HG03039 (cell line): ENCODE data around the gene RNU6-9.
A peak's percentile ranks its signal among the peaks of the same experiment; 100 is the strongest.
"Not testable (repeated sequence)": the region's sequence is repeated elsewhere in the genome, so short reads cannot be mapped to it uniquely, and the experiment has no call there.

ENCODE experiments used
- ATAC-seq: cut with Tn5 transposase; IDR thresholded peaks from one replicate; pipeline ENCODE4 v1.9.1; 2021; ENCODE audit warnings: mild to moderate bottlenecking, moderate library complexity; ENCODE audit not compliant: unreplicated experiment

RNU6-9 gene

DNA sequence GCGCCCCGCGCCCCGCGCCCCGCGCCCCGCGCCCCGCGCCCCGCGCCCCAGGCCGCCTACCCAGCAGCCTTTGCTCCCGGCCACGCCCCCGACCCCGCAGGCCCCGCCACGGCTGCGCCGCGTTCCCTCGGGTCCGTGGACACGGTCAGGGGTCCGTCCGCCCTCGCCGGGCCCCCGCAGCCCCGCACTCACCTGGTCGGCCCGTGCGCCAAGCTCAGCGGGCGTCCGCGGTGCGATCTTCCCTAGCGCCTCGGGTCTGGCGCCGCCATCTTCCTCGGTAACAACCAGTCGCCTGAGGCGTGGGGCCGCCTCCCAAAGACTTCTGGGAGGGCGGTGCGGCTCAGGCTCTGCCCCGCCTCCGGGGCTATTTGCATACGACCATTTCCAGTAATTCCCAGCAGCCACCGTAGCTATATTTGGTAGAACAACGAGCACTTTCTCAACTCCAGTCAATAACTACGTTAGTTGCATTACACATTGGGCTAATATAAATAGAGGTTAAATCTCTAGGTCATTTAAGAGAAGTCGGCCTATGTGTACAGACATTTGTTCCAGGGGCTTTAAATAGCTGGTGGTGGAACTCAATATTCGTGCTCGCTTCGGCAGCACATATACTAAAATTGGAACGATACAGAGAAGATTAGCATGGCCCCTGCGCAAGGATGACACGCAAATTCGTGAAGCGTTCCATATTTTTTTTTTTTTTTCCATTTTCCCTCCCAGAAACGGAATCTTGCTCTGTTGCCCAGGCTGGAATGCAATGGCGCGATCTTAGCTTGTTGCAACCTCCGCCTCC lies at the start of gene RNU6-9, which contains the start of gene MED16:
TSS of gene RNU6-9 (plus strand) at position 591 of the 796 bp plus-strand sequence.
TSS of gene MED16 (minus strand) at position 294 of the 796 bp plus-strand sequence. CDS start 2,056 bp downstream, outside the sequence.
- peak; percentile 77 for ATAC-seq

DNA sequence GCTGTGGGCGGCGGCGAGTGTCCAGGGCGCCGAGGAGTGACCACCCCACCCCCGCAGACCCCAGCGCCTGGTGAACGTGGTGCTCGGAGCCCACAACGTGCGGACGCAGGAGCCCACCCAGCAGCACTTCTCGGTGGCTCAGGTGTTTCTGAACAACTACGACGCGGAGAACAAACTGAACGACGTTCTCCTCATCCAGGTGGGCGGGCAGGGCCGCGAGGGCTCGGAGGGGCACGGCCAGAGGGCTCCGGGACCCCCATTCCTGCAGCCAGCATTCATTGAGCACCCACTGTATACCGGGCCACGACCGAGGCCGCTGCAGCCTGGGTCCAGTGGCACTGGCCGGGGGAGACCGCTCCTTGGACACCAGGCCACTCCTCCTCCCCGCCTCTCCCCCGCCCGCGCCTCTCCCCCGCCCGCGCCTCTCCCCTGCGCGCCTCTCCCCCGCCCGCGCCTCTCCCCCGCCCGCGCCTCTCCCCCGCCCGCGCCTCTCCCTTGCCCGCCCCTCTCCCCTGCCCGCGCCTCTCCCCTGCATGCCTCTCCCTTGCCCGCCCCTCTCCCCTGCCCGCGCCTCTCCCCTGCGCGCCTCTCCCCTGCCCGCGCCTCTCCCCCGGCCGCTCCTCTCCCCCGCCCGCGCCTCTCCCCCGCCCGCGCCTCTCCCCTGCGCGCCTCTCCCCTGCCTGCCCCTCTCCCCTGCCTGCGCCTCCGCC lies 49.3 kb upstream of the RNU6-9 start:
- ATAC-seq = no peak

DNA sequence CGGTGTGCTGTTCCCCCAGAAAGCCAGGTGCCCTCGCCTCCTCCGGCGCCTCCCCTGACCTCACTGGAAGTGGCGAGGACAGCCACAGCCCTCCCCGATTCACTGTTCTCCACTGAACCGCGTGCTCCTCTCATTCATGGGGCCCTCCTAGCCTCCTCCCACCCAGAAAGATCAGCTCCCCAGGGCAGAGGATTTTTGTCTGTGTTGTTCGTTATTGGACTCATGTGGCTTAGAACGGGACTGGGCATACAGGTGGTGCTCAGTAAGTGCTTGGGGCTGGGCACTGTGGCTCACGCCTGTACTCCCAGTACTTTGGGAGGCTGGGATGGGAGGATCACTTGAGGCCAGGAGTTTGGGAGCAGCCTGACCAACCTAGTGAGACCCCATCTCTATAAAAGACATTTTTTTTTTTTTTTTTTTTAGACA lies 48.7 kb upstream of the RNU6-9 start:
- ATAC-seq = no peak

DNA sequence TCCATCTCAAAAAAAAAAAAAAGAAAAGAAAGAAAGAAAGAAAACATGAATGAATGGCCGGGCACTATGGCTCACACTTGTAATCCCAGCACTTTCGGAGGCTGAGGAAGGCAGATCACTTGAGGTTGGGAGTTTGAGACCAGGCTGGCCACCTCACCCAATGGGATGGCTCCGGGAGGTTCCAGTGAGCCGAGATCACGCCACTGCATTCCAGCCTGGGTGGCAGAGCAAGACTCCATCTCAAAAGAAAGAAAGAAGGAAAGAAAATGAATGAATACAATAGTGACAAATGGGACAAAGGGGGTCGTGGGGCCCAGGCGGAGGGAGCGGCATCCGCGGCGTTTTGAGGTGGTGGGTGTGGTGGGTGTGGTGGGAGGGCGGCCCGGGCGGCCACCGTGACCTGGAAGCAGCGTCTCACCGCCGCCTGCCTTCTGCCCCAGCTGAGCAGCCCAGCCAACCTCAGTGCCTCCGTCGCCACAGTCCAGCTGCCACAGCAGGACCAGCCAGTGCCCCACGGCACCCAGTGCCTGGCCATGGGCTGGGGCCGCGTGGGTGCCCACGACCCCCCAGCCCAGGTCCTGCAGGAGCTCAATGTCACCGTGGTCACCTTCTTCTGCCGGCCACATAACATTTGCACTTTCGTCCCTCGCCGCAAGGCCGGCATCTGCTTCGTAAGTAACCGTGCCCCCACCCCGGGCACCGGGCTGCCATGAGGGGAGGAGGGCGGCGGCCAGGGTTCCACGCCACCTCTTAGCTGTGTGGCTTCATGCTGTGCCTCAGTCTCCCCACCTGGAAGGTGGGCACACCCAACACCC lies 47.4 kb upstream of the RNU6-9 start:
- ATAC-seq = no peak

GRCh38 chr19:848386-848921 lies 44.8 kb upstream of the RNU6-9 start:
- ATAC-seq = no peak

- ATAC-seq = not testable (repeated sequence)
Measured at GRCh38 chr19:849195-849594, 44.1 kb upstream of the RNU6-9 start.

DNA sequence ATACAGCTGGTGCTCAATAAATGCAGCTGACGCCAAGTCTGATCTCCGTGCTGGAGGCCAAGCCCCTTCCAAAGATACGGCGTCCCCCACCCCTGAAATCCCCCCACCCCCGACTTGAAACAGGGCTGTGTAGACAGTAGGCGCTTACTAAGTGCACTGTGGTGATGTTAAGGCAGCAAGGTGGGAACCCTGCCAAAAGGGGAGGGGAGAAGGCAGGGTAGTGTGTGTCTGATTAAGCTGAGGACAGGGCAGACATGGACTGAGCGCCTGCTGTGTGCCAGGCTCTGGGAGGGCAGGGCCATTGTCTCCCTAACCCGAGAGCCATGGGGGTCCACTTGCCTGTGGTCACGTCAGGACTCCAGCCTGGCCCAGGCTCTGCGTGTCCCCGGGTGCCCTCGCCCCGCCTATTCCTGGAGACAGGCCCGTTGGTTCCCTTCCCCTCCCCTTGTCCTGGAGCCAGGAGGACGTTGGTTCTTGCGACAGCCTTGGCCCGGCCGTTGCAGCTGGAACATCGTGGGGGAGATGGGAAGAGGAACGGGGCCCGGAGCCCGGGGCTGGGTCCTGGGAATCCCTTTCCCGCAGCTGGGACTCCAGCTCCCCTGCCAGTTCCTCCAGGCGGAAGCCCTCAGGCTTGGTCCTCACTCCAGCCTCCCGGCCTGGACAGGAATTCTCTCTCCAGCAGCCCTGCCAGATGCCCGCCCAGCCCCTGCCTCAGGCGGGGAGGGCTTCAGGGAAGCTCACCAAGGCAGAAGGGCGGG lies 42.9 kb upstream of the RNU6-9 start:
- no peak for ATAC-seq

DNA sequence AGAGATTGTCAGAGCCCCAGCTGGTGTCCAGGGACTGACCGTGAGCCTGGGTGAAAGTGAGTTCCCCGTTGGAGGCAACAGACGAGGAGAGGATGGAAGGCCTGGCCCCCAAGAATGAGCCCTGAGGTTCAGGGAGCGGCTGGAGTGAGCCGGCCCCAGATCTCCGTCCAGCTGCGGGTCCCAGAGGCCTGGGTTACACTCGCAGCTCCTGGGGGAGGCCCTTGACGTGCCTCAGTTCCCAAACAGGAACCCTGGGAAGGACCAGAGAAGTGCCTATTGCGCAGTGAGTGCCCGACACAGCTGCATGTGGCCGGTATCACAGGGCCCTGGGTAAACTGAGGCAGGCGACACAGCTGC lies 42.3 kb upstream of the RNU6-9 start:
- ATAC-seq = no peak

DNA sequence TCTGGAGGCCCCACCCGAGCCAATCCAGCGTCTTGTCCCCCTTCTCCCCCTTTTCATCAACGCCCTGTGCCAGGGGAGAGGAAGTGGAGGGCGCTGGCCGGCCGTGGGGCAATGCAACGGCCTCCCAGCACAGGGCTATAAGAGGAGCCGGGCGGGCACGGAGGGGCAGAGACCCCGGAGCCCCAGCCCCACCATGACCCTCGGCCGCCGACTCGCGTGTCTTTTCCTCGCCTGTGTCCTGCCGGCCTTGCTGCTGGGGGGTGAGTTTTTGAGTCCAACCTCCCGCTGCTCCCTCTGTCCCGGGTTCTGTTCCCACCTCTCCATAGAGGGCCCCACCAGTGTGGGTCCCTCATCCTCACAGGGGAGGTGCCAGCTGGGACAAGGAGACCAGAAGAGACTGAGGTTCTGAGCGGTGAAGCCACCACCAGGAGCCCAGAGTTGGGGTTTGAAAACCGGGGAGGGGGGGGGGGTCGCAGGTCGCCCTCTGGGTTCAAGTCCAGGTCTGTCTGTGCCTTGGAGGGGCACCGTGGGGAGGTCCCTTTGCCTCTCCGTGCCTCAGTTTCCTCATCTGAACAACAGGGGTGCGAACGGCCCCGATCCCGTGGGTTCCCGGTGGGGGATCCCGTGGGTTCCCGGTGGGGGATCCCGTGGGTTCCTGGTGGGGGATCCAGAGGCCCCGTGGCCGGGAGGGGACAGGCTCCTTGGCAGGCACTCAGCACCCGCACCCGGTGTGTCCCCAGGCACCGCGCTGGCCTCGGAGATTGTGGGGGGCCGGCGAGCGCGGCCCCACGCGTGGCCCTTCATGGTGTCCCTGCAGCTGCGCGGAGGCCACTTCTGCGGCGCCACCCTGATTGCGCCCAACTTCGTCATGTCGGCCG lies 40.9 kb upstream of the RNU6-9 start, which contains the start of gene ELANE:
TSS of gene ELANE (plus strand) at position 168 of the 878 bp plus-strand sequence. CDS start at position 194, 26 bp downstream.
- ATAC-seq = no peak

- no peak for ATAC-seq
Measured at GRCh38 chr19:853014-853585, 40.2 kb upstream of the RNU6-9 start.

DNA sequence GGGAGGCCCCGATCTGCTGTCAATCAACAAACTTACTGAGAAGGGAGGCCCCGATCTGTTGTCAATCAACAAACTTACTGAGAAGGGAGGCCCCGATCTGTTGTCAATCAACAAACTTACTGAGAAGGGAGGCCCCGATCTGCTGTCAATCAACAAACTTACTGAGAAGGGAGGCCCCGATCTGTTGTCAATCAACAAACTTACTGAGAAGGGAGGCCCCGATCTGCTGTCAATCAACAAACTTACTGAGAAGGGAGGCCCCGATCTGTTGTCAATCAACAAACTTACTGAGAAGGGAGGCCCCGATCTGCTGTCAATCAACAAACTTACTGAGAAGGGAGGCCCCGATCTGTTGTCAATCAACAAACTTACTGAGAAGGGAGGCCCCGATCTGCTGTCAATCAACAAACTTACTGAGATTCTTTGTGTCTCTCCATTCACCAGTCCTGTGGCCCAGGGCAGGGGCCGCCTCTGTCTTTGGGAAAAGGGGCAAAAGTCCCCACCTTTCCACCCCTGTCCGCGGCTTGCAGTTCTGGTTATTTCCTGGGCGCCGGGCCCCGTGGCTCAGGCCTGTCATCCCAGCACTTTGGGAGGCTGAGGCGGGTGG lies 39.6 kb upstream of the RNU6-9 start:
- ATAC-seq = not testable (repeated sequence)

DNA sequence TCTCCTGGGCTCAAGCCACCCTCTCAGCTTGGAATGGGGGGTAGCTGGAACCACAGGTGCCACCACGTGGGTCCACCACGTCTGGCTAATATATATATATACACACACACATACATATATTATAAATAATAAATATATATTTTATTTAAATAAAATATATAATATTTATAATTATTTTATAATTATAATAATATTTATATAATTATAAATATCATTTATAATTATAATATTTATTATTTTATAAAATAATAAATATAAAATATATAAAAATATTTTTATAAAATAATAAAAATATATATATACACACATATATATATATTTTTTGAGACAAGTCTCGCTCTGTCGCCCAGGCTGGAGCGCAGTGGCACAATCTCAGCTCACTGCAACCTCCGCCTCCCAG lies 38.7 kb upstream of the RNU6-9 start:
- ATAC-seq = no peak

GRCh38 chr19:855142-855541 lies 38.1 kb upstream of the RNU6-9 start:
- ATAC-seq = no peak

GRCh38 chr19:855566-856120 lies 37.6 kb upstream of the RNU6-9 start:
- no peak for ATAC-seq

GRCh38 chr19:858284-858683 lies 35.0 kb upstream of the RNU6-9 start:
- ATAC-seq = no peak

- ATAC-seq = no peak
Measured at GRCh38 chr19:858868-859843, 34.1 kb upstream of the RNU6-9 start, which contains the start of gene CFD. TSS of gene CFD (plus strand) at chr19:859664. CDS start at chr19:859690, 26 bp downstream.
